ENCODE results near the gene SLC28A2.

GRCh38 chr15:45253330-45253729, 1.3 kb downstream of the SLC28A2 start:
- TF ChIP-seq ZNF12 (CRISPR knock-in tag; IDR thresholded peaks at IDR 0.05), result no peak
- TF ChIP-seq CAMTA2 (CRISPR knock-in tag; IDR thresholded peaks at IDR 0.05; ENCODE audit: borderline replicate concordance), result no peak
- TF ChIP-seq GPN1 (CRISPR knock-in tag; IDR thresholded peaks at IDR 0.05; ENCODE audit: borderline replicate concordance), result no peak
- no peak for TF ChIP-seq ETV5 (CRISPR knock-in tag; IDR thresholded peaks at IDR 0.05; ENCODE audit: borderline replicate concordance)
- no peak for TF ChIP-seq POLR2A (IDR thresholded peaks at IDR 0.05; ENCODE audit: insufficient read depth in 1 of 2, low read depth in 2 of 2, low read length in 2 of 2)
- no peak for TF ChIP-seq ZNF660 (CRISPR knock-in tag; IDR thresholded peaks at IDR 0.05; ENCODE audit: borderline replicate concordance, low read depth)
- TF ChIP-seq EED (CRISPR knock-in tag; IDR thresholded peaks at IDR 0.05), result no peak
- no peak for TF ChIP-seq SKI (IDR thresholded peaks at IDR 0.05; ENCODE audit: partially characterized antibody)
